Measurements from ENCODE around the gene GRIK3.

DNA sequence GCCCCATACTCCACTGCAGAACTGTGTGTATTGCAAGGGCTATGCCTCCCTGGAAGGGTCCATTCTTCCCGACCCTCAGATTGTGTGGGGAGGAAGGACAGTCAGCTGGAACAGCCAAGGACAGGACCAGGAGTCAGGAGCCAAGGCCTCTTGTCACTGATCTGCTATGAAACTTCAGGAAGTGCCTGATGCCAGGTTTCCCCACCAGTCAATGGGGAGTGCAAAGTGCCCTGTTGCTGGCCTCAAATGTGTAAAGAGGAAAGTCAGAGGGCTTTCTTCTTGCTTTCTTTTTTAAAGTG is 168.8 kb downstream of the GRIK3 start:
- TF ChIP-seq TAF1 (IDR thresholded peaks at IDR 0.05; ENCODE audit: borderline replicate concordance, low read depth, low read length) (no peak), POLR2A (IDR thresholded peaks at IDR 0.05; ENCODE audit: low read depth, low read length) (no peak), POLR2AphosphoS5 (IDR thresholded peaks at IDR 0.05; ENCODE audit: low read depth, low read length) (no peak)

Data from GM12892 (cell line).